Stimulated activated CD8-positive, alpha-beta memory T cell treated with anti-CD3 and anti-CD28 coated beads, Interleukin-4, amount 100 ng/mL, for 24 hours (primary cell): ENCODE data around the gene ZNF587.
"Not testable (repeated sequence)": the region's sequence is repeated elsewhere in the genome, so short reads cannot be mapped to it uniquely, and the experiment has no call there.

Experiments
- DNase-seq: peaks from one replicate; pipeline ENCODE4 v3.0.0-alpha.2; 2020; ENCODE audit warnings: low read depth

ZNF587 gene

GRCh38 chr19:57887195-57887941, 37.7 kb downstream of the ZNF587 start:
- no peak for DNase-seq

- DNase-seq, result no peak
Observed at GRCh38 chr19:57888107-57888559, 38.5 kb downstream of the ZNF587 start.

- DNase-seq, result peak; percentile 67
Observed at GRCh38 chr19:57888560-57889231, 39.0 kb downstream of the ZNF587 start, which contains the start of gene ZNF814. TSS of gene ZNF814 (minus strand) at chr19:57889037. CDS start at chr19:57888802, 235 bp downstream.

- not testable (repeated sequence) for DNase-seq
Observed at GRCh38 chr19:57890706-57891105, 41.0 kb downstream of the ZNF587 start.

- no peak for DNase-seq
Observed at GRCh38 chr19:57900311-57900710, 50.7 kb downstream of the ZNF587 start.

- no peak for DNase-seq
Observed at GRCh38 chr19:57903618-57904184, 54.0 kb downstream of the ZNF587 start.

- DNase-seq, result no peak
Observed at GRCh38 chr19:57905258-57905657, 55.6 kb downstream of the ZNF587 start.

GRCh38 chr19:57907394-57907793, 57.7 kb downstream of the ZNF587 start:
- DNase-seq, result no peak

- no peak for DNase-seq
Observed at GRCh38 chr19:57914531-57914930, 64.9 kb downstream of the ZNF587 start.
